ENCODE data around the gene RBM34. TPM values are rescaled to one million over a fixed set of nuclear protein-coding genes. Genes with fewer than 3 reads are reported as not detected.
A peak's percentile ranks its signal among the peaks of the same experiment; 100 is the strongest.
"Not testable (repeated sequence)": the region's sequence is repeated elsewhere in the genome, so short reads cannot be mapped to it uniquely, and the experiment has no call there.

The RBM34 gene
- total RNA-seq, 1 donor = 55.0 TPM

DNA sequence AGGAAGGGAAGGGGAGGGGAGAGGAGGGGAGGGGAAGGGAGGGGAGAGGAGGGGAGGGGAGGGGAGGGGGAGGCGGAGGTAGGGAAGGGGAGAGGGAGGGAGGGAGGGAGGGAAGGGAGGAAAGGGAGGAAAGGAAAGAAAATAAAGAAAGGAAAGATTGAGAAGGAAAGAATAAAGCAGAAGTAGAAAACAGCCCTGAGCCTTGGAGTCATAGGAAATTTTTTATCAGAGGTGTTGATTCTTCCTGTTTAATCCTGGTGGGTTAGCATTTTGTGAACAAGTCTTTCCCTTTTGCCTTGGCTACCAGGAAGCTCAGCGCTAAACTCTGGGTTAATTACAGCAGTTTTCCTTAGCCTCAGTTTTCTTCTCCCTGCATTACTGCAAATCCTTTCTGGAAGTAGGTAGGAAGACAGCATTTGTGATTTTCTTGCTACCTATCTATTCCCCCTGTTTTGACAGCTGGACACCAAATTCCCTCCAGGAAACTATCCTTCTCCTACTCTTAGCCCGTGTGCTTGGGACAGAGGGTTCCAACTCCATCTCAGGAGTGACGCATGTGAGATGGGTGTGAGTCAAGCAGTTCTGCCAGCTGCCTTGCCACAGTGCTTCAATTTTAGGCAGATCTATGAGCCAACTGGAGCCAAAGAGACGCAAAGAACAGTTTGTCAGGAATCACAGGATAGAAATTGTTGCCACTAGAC is 59.3 kb downstream of the RBM34 start:
- H3K4me2 ChIP-seq (ENCODE audit: insufficient read depth, low read length) = no peak overlapping the region
- no peak overlapping the region for H2AFZ ChIP-seq (ENCODE audit: low read length)
- H3K4me1 ChIP-seq (ENCODE audit: insufficient read depth, low read length) = peaks cover 16% of the 10 kb centered on the region
- peak; percentile 73 for DNase-seq (ENCODE audit: insufficient read length, low spot score, missing footprints)
- no peak overlapping the region for H3K4me3 ChIP-seq (ENCODE audit: insufficient read depth, low read length)
- no peak overlapping the region for H3K27ac ChIP-seq (ENCODE audit: low read depth, low read length)
- no peaks in the 10 kb centered on the region for H3K36me3 ChIP-seq (ENCODE audit: insufficient read depth, low read length)
- TF ChIP-seq, protein P1, sequence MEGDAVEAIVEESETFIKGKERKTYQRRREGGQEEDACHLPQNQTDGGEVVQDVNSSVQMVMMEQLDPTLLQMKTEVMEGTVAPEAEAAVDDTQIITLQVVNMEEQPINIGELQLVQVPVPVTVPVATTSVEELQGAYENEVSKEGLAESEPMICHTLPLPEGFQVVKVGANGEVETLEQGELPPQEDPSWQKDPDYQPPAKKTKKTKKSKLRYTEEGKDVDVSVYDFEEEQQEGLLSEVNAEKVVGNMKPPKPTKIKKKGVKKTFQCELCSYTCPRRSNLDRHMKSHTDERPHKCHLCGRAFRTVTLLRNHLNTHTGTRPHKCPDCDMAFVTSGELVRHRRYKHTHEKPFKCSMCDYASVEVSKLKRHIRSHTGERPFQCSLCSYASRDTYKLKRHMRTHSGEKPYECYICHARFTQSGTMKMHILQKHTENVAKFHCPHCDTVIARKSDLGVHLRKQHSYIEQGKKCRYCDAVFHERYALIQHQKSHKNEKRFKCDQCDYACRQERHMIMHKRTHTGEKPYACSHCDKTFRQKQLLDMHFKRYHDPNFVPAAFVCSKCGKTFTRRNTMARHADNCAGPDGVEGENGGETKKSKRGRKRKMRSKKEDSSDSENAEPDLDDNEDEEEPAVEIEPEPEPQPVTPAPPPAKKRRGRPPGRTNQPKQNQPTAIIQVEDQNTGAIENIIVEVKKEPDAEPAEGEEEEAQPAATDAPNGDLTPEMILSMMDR (IDR thresholded peaks at IDR 0.05; ENCODE audit: extremely low read depth, low read depth, low read length) = no peak
- H3K27me3 ChIP-seq (ENCODE audit: insufficient read depth, low read length) = no peaks in the 10 kb centered on the region
- H3K9me3 ChIP-seq (ENCODE audit: low read depth, low read length) = no peaks in the 10 kb centered on the region
- no peaks in the 10 kb centered on the region for H4K20me1 ChIP-seq (ENCODE audit: insufficient read depth, low read length)
- no peaks in the 10 kb centered on the region for H3K79me2 ChIP-seq (ENCODE audit: insufficient read depth, low read length)

DNA sequence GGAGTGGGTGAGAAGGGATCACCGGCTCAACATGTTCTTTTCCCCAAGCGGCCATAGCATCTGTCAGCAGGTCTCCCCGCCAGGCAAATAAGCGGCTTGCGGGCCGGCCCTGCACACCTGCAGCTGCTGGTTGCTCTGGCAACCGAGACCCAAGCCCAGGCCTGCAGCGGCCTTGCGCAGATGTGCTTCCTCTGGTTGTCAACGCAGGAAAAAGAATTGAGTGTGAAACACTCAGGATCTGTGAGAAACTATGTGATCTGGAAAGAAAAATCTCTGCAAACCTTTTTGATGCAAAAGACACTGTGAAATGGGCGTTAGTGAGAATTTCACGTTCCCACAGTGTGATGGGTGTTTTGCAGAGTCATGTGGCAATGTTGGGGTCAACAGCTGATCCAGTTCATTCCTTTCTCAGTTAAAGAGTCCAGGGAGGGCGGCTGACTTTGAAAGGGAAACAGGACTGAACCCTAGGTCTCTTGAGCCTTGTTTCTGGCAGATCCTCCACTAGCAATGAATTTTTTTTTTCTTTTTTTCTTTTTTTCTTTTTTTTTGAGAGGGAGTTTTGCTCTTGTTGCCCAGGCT is 60.8 kb downstream of the RBM34 start:
- H3K9me3 ChIP-seq (ENCODE audit: low read depth, low read length) = no peaks in the 10 kb centered on the region
- no peaks in the 10 kb centered on the region for H3K36me3 ChIP-seq (ENCODE audit: insufficient read depth, low read length)
- H2AFZ ChIP-seq (ENCODE audit: low read length) = no peak overlapping the region
- no peak overlapping the region for H3K4me3 ChIP-seq (ENCODE audit: insufficient read depth, low read length)
- H3K4me1 ChIP-seq (ENCODE audit: insufficient read depth, low read length) = peaks cover 16% of the 10 kb centered on the region
- no peaks in the 10 kb centered on the region for H3K27me3 ChIP-seq (ENCODE audit: insufficient read depth, low read length)
- no peak overlapping the region for H3K27ac ChIP-seq (ENCODE audit: low read depth, low read length)
- TF ChIP-seq, protein P1 (IDR thresholded peaks at IDR 0.05; ENCODE audit: extremely low read depth, low read depth, low read length) = no peak
- H3K79me2 ChIP-seq (ENCODE audit: insufficient read depth, low read length) = no peaks in the 10 kb centered on the region
- no peak overlapping the region for H3K4me2 ChIP-seq (ENCODE audit: insufficient read depth, low read length)
- DNase-seq (ENCODE audit: insufficient read length, low spot score, missing footprints) = no peak
- H4K20me1 ChIP-seq (ENCODE audit: insufficient read depth, low read length) = no peaks in the 10 kb centered on the region

DNA sequence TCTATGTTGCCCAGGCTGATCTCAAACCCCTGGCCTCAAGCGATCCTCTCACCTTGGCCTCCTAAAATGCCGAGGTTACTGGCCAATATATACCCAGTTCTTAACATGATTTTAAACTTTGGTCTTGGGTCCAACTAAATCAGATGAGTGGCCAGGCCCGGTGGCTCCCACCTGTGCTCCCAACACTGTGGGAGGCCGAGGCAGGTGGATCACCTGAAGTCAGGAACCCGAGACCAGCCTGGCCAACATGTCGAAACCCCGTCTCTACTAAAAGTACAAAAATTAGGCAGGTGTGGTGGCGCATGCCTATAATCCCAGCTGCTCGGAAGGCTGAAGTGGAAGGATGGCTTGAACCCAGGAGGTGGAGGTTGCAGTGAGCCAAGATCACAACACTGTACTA is 62.1 kb downstream of the RBM34 start:
- no peaks in the 10 kb centered on the region for H3K79me2 ChIP-seq (ENCODE audit: insufficient read depth, low read length)
- H4K20me1 ChIP-seq (ENCODE audit: insufficient read depth, low read length) = no peaks in the 10 kb centered on the region
- H3K9me3 ChIP-seq (ENCODE audit: low read depth, low read length) = no peaks in the 10 kb centered on the region
- H3K36me3 ChIP-seq (ENCODE audit: insufficient read depth, low read length) = no peaks in the 10 kb centered on the region
- H3K4me3 ChIP-seq (ENCODE audit: insufficient read depth, low read length) = no peak overlapping the region
- no peak for DNase-seq (ENCODE audit: insufficient read length, low spot score, missing footprints)
- H3K27ac ChIP-seq (ENCODE audit: low read depth, low read length) = no peak overlapping the region
- no peaks in the 10 kb centered on the region for H3K27me3 ChIP-seq (ENCODE audit: insufficient read depth, low read length)
- TF ChIP-seq, protein P1 (IDR thresholded peaks at IDR 0.05; ENCODE audit: extremely low read depth, low read depth, low read length) = no peak
- no peak overlapping the region for H2AFZ ChIP-seq (ENCODE audit: low read length)
- H3K4me2 ChIP-seq (ENCODE audit: insufficient read depth, low read length) = no peak overlapping the region
- peaks cover 7% of the 10 kb centered on the region for H3K4me1 ChIP-seq (ENCODE audit: insufficient read depth, low read length)

DNA sequence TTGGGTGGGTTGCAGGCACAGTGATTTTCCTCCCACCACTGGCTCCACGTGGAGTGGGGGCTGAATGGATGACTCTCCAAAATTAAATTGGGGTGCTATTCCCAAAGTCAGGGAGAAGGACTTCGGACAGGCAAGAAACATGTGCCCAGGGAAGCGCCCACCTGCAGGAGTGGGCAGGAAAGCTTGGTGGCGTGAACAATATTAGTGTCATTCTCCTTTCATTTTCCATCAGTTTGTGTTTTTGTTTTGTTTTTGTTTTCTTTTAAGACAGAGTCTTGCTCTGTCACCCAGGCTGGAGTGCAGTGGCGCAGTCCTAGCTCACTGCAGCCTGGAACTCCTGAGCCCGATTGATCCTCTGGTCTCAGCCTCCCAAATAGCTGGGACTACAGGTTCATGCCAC is 62.5 kb downstream of the RBM34 start:
- Histone ChIP-seq H3K4me1 (ENCODE audit: insufficient read depth, low read length) (peaks cover 6% of the 10 kb centered on the region), H3K4me2 (ENCODE audit: insufficient read depth, low read length) (no peak overlapping the region), H4K20me1 (ENCODE audit: insufficient read depth, low read length) (no peaks in the 10 kb centered on the region), H2AFZ (ENCODE audit: low read length) (no peak overlapping the region), H3K27me3 (ENCODE audit: insufficient read depth, low read length) (no peaks in the 10 kb centered on the region), H3K79me2 (ENCODE audit: insufficient read depth, low read length) (no peaks in the 10 kb centered on the region), H3K4me3 (ENCODE audit: insufficient read depth, low read length) (no peak overlapping the region), H3K36me3 (ENCODE audit: insufficient read depth, low read length) (no peaks in the 10 kb centered on the region), H3K27ac (ENCODE audit: low read depth, low read length) (no peak overlapping the region), H3K9me3 (ENCODE audit: low read depth, low read length) (no peaks in the 10 kb centered on the region)
- TF ChIP-seq, protein P1 (IDR thresholded peaks at IDR 0.05; ENCODE audit: extremely low read depth, low read depth, low read length) = no peak
- DNase-seq (ENCODE audit: insufficient read length, low spot score, missing footprints) = no peak

DNA sequence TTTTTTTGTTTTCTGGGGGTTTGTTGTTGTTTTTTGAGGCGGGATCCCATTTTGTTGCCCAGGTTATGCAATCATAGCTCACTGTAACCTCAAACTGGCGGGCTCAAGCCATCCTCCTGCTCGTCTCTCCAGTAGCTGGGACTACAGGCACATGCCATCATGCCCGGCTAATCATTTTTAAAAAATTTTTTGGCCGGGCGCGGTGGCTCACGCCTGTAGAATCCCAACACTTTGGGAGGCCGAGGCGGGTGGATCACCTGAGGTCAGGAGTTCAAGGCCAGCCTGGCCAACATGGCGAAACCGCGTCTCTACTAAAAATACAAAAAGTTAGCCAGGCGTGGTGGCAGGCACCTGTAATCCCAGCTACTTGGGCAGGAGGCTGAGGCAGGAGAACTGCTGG is 63.5 kb downstream of the RBM34 start:
- H3K9me3 ChIP-seq (ENCODE audit: low read depth, low read length); H3K79me2 ChIP-seq (ENCODE audit: insufficient read depth, low read length); H3K27ac ChIP-seq (ENCODE audit: low read depth, low read length); H3K27me3 ChIP-seq (ENCODE audit: insufficient read depth, low read length); H2AFZ ChIP-seq (ENCODE audit: low read length); H3K4me3 ChIP-seq (ENCODE audit: insufficient read depth, low read length); H3K4me2 ChIP-seq (ENCODE audit: insufficient read depth, low read length); DNase-seq (ENCODE audit: insufficient read length, low spot score, missing footprints); H4K20me1 ChIP-seq (ENCODE audit: insufficient read depth, low read length); H3K36me3 ChIP-seq (ENCODE audit: insufficient read depth, low read length): not testable (repeated sequence)
- H3K4me1 ChIP-seq (ENCODE audit: insufficient read depth, low read length) = peaks cover 13% of the 10 kb centered on the region

Measured in osteoblast (primary cell).